H7 (cell line): Measurements from ENCODE around the gene KDM4C. TPM values are rescaled to one million over a fixed set of nuclear protein-coding genes. Genes with fewer than 3 reads are reported as not detected.
"Not testable (repeated sequence)": the region's sequence is repeated elsewhere in the genome, so short reads cannot be mapped to it uniquely, and the experiment has no call there.

Source experiments
- DNase-seq: peaks from one replicate; pipeline ENCODE4 v3.0.0; 2012
- H3K27me3 ChIP-seq: 2 replicates; pipeline ENCODE4 v1.6.0; 2011; ENCODE audit warnings: mild to moderate bottlenecking, low read length; ENCODE audit not compliant: control insufficient read depth, insufficient read depth
- H3K36me3 ChIP-seq: replicated peaks from 2 replicates; pipeline ENCODE4 v1.5.1; 2011; ENCODE audit warnings: low read length; ENCODE audit not compliant: control insufficient read depth, insufficient read depth
- H3K4me3 ChIP-seq: 2 replicates; pipeline ENCODE4 v1.5.1; 2011; ENCODE audit warnings: low read depth, mild to moderate bottlenecking, control low read depth, low read length, moderate library complexity; ENCODE audit not compliant: insufficient read depth
- total RNA-seq: library from RNA; depleted of rRNA; stranded (reverse); fragments of >200 nt; shearing (Covaris generic); gene quantifications from 2 replicates; pipeline ENCODE4 v1.2.3, GENCODE V29; 2014

KDM4C gene
- total RNA-seq, 1 experiment from 2014 or later: 20.9 TPM

GRCh38 chr9:6754861-6755260, 2.9 kb upstream of the KDM4C start:
- H3K4me3 ChIP-seq, DNase-seq, H3K36me3 ChIP-seq, H3K27me3 ChIP-seq: not testable (repeated sequence)

GRCh38 chr9:6757132-6757455, 679 bp upstream of the KDM4C start:
- DNase-seq: peak; percentile 66
- Histone ChIP-seq H3K27me3 (no peaks in the 10 kb centered on the region), H3K4me3 (peak overlapping the region; percentile 82), H3K36me3 (no peaks in the 10 kb centered on the region)

DNA sequence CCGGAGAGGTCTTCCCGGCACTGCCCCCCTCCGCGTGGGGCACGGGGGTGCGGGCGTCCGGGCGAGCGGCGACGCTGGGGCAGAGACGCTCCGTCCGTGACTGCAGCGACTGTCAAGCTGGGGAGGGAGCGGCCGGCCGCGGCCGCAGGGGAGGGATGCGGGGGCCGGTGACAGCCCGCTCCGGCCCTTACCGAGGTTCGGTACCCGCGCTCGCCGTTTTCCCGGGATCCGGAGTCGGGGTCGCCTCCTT, 400 bp downstream of the KDM4C start:
- no peaks in the 10 kb centered on the region for H3K27me3 ChIP-seq
- no peaks in the 10 kb centered on the region for H3K36me3 ChIP-seq
- DNase-seq: no peak
- peak overlapping the region; percentile 82 for H3K4me3 ChIP-seq

DNA sequence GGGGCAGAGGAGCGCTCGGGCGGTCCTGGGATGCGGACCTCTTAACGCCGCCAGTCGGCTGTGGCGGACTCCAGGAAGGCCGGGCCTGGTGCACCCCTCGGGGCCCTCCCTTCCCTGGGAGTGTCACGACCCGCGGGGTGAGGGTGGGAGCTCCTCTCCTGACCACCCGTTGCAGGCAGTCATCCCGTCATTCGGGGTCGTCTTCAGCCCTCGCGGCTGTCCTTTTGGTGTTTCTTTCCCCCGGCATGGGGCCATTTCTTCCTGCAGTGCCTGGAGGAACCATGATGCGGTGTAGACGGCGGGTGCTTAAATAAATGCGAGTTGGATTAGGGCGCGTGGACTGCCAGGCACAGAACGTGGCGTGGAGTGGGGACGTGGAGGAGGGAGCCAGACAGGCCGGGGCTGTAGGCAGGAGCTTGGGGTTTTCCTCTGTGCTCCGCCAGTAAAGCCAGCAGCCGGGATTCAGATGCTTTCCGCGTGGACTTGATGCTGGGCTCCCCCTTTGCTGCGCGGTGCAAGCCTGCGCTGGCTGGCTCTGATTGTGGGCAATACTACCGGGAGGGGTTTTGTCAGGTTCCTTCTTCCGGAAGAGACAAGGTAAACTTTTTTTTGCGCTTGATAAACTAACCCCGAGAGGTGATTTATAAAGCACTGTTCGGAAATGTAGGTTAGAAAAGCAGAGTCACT, 868 bp downstream of the KDM4C start:
- peak overlapping the region; percentile 82 for H3K4me3 ChIP-seq
- H3K27me3 ChIP-seq: no peaks in the 10 kb centered on the region
- no peaks in the 10 kb centered on the region for H3K36me3 ChIP-seq
- DNase-seq: peak; percentile 56

DNA sequence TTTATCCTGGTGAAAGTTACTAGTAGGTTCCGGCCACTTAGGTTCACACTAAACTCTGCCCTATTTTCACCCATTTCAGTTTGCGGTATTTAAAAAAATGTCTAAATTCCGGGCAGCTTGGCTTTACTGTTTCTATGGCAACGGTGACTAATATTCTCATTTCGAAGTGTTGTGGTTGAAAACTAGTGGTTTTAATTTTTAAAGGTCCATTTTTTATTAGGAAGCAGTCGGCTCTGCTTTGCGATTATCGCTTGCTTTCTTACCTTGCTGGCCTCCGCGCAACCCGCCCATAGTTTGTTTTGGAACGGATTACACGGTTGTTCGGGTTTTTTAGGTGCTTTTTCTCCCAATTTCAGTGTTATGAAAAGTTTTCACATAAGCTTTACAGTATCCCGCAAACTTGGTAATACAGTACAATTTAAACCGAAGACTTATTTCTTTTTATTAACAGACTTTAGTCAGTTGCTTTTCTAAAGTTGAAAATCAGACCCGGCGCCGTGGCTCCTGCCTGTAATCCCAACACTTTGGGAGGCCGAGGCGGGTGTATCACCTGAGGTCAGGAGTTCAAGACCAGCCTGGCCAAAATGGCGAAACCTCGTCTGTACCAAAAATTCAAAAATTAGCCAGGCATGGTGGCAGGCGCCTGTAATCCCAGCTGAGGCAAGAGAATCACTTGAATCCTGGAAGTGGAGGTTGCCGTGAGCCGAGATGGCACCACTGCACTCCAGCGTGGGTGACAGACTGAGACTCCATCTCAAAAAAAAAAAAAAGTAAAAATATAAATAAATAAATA, 1.6 kb downstream of the KDM4C start:
- Histone ChIP-seq H3K4me3 (peak overlapping the region; percentile 82), H3K27me3 (no peaks in the 10 kb centered on the region), H3K36me3 (no peaks in the 10 kb centered on the region)
- DNase-seq: no peak

DNA sequence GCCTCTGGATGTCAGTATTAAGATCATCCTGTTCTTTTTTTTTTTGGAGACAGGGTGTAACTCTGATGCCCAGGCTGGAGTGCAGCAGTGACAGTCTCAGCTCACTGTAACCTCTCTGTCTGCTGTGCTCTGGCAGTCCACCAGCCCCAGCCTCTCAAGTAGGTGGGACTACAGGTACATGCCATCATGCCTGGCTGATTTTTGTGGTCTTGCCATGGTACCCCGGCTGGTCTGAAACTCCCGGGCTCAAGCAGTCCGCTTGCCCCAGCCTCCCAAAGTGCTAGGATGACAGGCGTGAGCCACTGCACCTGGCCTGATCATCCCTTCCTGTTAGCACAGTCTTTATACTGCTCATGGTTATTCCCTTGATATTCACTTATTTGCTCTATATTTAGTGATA, 3.5 kb downstream of the KDM4C start:
- Histone ChIP-seq H3K4me3 (no peak overlapping the region), H3K36me3 (no peaks in the 10 kb centered on the region), H3K27me3 (no peaks in the 10 kb centered on the region)
- DNase-seq: no peak

GRCh38 chr9:6763244-6763643, 5.5 kb downstream of the KDM4C start:
- DNase-seq: no peak
- Histone ChIP-seq H3K4me3 (no peak overlapping the region), H3K36me3 (no peaks in the 10 kb centered on the region), H3K27me3 (no peaks in the 10 kb centered on the region)

DNA sequence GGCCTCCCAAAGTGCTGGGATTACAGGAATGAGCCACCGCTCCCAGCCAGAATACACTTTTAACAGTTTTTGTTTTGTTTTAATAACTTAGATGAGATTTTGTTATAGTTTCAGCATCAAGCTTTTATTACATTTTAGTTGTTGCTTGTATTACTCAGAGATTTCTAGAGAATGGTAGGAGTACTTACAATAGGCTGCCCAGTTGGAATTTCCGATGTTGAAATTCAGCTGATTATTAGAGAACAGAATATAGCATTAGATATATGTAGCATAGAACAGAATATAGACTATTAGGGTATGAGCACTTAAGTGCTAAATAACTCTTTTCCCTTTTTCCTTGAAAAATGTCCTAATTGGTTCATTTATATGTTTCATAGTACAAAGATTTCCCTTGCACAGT, 6.2 kb downstream of the KDM4C start:
- no peak for DNase-seq
- Histone ChIP-seq H3K36me3 (no peaks in the 10 kb centered on the region), H3K27me3 (no peaks in the 10 kb centered on the region), H3K4me3 (no peak overlapping the region)

DNA sequence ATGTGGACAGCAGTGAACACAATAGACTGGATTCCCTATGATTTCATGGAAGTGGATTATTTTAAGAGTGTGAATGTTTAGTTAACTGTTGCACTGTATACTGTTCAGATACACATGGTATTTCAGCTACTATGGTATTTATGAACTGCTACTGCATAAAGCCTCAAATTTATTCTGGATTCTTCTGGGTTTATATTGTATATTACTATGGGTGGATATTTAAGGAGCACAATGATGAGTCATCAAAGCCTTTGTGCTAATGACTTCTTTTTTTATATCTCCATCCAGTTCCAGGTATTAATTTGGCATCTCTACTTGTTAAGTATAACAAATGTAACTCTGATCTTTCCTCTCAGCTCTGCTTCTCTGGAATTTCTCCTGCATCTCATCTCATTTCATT, 6.8 kb downstream of the KDM4C start:
- Histone ChIP-seq H3K27me3 (no peaks in the 10 kb centered on the region), H3K36me3 (no peaks in the 10 kb centered on the region), H3K4me3 (no peak overlapping the region)
- DNase-seq: no peak

DNA sequence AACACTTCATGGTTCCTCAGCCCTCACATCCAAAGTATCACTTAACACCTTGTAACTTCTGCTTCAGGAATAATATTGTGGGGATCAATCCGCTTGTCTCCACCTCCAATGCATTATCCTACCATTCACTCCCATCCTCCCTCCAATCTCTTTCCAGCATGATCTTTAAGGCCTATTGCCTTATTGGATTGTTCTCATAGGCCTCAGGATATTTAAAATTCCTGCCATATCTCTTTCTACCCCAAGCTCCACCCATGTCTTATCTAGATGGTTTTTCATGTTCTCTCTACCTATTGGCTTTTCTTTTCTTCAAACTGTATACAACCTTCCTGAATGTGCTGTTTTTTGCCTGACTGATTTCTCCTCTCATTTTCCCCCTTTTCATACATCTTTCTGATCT, 7.2 kb downstream of the KDM4C start:
- H3K36me3 ChIP-seq: no peaks in the 10 kb centered on the region
- H3K27me3 ChIP-seq: no peaks in the 10 kb centered on the region
- peak; percentile 14 for DNase-seq
- no peak overlapping the region for H3K4me3 ChIP-seq

DNA sequence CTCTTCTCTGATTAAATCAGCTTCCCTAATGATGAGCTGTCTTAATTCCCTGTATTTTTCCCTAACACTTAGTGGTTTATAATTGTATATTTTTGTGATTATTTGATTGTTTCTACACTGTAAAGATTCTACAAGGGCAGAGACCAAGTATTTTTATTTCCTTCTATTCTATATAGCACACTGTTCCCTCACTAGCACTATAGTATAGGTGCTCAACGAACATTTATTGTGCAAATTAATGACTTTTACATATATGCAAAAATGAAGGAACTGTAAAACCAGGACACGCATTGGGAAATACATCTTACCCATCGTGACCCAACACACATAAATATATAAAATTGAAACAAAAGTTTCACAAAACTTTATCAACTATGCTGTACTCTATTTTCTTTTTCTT, 7.6 kb downstream of the KDM4C start:
- no peak for DNase-seq
- no peak overlapping the region for H3K4me3 ChIP-seq

DNA sequence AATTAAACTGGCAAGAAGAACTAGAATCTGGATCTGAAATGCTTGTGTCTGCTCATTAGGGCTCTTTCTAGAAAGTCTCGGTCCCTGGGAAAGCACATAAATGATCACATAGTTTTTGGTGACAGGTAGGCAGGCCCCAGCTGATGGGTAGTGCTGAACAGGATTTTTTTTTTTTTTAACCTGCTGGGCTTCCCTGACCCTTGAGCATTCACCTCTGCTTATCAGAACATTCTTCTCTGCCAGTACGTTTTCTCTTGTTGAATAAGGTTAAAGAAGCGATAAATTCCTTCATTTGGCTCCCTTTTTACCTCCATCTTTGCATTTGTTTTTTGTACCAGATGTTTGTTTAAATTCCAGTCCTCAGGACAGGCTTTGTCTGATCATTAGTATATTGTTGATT, 8.8 kb downstream of the KDM4C start:
- Histone ChIP-seq H3K4me3 (no peak overlapping the region), H3K36me3 (no peaks in the 10 kb centered on the region), H3K27me3 (no peaks in the 10 kb centered on the region)
- no peak for DNase-seq

More for the DNA sequence above, 7.6 kb downstream of the KDM4C start:
- Histone ChIP-seq H3K36me3 (no peaks in the 10 kb centered on the region), H3K27me3 (no peaks in the 10 kb centered on the region)

DNA sequence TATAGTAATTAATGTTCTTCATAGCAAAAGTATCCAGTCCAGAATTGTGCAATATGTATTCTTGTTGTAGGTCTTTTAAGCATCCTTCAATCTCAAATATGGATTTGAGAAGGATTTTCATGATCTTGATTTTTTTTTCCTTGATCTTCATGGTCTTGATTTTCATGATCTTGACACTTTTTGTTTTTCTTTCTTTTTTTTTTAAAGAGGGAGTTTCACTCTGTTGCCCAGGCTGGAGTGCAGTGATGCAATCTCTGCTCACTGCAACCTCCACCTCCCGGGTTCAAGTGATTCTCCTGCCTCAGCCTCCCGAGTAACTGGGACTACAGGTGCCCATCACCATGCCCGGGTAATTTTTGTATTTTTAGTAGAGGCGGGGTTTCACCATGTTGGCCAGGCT, 10.8 kb downstream of the KDM4C start:
- H3K27me3 ChIP-seq, DNase-seq, H3K4me3 ChIP-seq, H3K36me3 ChIP-seq: not testable (repeated sequence)

- Histone ChIP-seq H3K27me3 (no peaks in the 10 kb centered on the region), H3K4me3 (no peak overlapping the region), H3K36me3 (no peaks in the 10 kb centered on the region)
- DNase-seq: peak; percentile 46
Observed at GRCh38 chr9:6771722-6772121, 13.9 kb downstream of the KDM4C start.

GRCh38 chr9:6777213-6777902, 19.6 kb downstream of the KDM4C start:
- H3K4me3 ChIP-seq: no peak overlapping the region
- DNase-seq: peak; percentile 43
- H3K27me3 ChIP-seq: no peaks in the 10 kb centered on the region
- no peaks in the 10 kb centered on the region for H3K36me3 ChIP-seq
